NCI-H2196 treated with DMSO at 0.1 percent for 48 hours (cell line): ENCODE results near the gene RTP5.

Experiments
- DNase-seq: peaks from one replicate; lab custom pipeline; 2025; ENCODE audit not compliant: unreplicated experiment; lab: John Stamatoyannopoulos, UW

The RTP5 gene

DNA sequence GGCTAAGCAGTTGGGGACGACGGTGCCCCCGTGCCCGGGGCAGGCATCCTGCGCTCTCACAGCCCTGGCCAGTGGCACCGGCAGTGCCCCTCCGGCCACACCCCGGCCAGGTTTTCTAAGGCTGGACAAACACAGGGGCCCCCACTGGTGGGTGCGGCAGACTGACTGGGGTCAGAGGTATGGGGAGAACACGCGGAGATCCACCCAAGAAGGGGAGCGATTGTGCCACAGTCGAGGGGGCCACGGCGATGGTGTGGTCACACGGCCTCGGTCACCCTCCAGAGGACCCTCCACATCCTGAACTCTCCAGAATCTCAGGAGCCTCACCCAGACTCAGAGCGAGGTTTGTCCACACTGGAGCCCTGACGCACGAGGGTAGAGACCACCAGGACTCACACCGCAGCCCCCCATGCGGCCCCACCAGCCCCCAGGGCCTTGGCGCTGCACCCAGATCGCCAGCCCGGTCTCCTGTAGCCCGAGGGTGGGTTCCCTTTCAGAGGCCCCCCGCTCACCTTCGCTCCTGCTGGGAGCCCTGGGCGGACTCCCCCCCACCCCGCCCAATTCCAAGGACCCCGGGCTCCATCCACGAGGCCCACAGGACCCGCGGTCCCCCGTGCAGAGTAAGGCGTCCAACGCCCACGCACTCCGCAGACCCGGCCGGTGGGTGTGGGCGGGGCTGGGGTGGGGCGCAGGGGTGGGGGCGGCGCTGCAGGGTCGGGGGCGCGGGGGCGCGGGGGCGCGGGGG lies 26.0 kb upstream of the RTP5 start:
- DNase-seq: no peak

DNA sequence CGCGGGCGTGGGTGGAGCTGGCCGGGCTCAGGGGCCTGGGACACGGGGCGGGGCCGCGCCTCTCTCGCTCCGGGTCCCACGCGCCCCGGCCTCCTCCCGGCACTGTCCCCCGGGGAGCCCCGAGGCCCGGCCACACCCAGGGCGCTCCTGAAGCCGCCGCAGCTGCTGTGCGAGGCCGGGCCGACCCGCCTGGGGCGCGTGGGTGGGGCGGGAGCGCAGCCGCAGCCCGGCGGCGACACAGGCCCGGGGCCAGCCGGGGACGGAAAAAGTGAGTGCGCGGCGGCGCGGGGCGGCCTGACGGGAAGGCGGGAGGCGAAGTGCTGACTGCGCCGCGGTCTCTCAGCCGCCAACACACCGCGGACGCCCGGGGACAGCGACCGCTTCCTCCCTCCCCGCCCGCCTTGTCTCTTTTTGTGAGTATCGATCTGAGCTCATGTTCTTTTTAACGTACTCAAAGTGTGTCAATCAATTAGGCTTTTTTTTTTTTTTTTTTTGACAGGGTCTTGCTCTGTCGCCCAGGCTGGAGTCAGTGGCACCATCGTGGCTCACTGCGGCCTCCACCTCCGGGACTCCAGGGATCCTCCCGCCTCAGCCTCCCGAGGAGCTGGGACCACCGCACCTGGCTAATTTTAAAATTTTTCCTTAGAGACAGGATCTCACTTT lies 25.3 kb upstream of the RTP5 start:
- DNase-seq: no peak

DNA sequence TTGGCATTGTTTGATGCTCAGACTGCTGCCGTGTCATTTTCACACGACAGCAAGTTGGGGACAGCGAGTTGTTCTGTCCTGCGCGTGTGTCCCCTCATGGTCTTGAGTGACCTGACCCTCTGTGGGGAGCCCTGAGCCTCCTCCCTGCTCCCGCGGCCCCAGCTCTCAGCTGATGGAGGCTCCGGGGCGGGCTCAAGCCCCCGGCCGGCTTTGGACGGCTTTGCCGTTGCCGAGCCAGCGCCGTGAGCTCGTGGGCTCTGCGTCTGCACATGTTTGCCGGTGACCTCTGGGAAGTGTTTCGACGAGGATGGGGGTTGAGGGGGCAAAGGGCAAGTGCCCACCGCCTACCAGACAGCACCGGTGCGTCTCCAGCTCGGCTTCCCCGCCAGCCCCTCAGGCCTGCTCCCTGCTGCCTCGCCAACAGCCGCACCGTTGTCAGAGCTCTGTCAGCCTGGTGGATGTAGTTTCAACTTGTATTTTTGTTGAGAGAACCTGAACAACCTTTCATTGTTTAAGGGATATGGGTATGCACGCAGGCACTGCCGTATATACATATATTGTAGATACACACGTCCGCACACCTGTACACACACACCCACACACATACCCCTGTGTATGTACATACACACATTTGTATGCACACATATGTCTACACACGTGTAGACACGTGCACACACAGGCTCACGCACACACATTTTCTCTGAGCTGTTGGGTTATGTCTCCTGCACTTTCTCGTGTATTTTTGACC lies 24.5 kb upstream of the RTP5 start:
- no peak for DNase-seq

GRCh38 chr2:241846406-241846805 lies 23.1 kb upstream of the RTP5 start:
- no peak for DNase-seq

DNA sequence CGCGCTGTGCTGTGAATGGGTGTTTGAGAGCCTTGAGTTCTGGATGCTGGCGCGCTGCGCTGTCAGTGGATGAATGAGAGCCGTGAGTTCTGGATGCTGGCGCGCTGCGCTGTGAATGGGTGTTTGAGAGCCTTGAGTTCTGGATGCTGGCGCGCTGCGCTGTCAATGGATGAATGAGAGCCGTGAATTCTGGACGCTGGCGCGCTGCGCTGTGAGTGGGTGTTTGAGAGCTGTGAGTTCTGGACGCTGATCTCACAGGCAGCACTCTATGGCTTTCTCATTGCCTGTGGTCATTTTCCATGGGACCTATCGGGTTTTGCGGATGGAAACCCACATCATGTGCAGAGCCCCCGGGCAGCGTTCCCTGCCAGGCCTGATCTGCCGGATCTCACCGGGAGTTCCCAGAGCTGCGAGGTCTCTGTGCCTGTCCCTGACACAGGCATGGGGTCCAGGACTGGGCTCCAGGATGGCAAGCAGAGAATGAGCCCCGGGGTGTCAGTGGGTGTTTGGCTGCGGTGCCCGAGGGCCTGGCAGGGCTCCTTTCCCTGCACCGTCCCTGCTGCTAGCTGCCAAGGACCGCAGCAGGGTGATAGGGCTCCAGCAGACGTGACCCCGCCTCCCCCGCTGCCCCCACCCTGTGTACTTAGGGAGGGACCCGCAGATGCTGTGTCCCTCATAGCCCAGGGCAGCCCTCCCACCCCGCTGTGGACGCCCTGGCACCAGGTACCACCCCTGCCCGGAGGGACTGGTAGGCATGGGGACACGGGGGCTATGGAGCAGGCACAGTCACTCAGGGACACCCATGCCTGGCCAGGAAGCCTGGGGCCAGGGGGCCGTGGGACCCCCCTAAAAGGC lies 20.5 kb upstream of the RTP5 start:
- DNase-seq: no peak

GRCh38 chr2:241849616-241850543 lies 19.6 kb upstream of the RTP5 start:
- no peak for DNase-seq

DNA sequence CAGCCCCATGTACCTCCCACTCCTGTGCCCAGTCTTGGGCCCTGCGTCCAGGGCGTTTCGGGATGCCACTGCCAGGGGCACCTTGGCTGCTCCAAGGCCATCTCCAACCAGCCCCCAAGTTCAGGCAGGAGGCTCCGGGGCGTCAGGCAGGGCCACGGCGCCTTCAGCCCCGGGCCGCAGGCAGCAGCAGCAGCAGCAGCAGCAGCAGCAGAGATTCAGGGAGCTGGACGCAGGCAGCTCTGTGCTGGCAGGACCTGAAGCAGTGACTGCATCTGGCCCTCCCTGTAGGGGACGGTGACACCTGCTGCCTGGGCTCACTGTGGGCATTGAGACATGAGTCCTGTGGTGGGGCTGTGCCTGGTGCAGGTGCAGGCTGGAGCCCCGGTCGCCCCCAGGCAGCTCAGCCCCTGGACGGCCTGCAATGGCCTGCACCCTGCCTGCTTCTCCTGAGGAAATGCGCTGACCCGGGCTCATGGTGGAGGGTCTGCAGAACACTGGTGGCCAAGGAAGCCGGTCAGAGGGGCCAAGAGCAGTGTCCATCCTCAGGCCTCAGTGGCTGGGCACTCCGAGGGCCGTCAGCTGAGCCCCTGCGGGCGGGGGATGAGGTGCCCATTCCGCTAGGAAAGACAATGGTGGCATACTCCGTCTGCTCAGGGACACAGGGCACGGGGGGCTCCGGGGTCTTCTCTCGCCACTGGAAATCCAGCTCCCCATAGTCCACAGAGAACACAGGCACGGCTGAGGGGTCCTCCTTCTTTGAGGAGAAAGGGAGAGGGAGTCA lies 18.8 kb upstream of the RTP5 start:
- no peak for DNase-seq

DNA sequence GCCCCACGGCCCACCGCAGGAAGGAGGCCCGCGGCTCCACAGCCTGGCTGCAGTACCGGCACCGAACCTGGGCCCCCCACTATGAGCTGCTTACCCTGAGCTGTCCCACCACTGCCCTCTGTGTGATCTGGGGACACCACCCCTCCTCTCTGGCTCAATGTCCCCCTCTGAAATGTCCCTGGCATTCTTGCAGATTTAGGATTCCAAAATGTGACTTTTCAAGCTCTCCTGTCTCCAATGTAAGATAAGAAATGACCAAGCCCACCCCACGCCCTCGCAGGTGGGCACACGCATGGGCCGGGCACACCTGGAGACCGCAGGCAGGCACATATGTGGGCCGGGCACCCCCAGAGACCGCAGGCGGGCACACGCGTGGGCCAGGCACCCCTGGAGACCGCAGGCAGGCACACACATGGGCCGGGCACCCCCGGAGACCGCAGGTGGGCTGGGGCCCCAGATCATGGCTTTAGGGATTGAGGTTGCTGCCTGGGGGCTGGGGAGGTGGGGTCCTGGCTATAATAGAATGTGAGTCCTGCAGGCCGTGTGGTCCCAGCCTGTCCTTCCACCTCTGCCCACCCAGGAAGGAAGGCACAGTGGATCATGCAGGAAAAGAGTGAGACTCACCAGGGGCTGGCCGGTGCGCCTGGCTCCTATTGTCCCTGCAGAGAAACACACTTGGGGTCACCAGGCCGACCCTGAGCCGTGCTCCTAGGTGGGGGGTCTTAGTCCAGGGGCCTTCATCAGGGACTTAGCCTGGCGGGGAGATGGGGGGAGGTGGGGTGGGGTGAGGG lies 18.0 kb upstream of the RTP5 start:
- DNase-seq: no peak

DNA sequence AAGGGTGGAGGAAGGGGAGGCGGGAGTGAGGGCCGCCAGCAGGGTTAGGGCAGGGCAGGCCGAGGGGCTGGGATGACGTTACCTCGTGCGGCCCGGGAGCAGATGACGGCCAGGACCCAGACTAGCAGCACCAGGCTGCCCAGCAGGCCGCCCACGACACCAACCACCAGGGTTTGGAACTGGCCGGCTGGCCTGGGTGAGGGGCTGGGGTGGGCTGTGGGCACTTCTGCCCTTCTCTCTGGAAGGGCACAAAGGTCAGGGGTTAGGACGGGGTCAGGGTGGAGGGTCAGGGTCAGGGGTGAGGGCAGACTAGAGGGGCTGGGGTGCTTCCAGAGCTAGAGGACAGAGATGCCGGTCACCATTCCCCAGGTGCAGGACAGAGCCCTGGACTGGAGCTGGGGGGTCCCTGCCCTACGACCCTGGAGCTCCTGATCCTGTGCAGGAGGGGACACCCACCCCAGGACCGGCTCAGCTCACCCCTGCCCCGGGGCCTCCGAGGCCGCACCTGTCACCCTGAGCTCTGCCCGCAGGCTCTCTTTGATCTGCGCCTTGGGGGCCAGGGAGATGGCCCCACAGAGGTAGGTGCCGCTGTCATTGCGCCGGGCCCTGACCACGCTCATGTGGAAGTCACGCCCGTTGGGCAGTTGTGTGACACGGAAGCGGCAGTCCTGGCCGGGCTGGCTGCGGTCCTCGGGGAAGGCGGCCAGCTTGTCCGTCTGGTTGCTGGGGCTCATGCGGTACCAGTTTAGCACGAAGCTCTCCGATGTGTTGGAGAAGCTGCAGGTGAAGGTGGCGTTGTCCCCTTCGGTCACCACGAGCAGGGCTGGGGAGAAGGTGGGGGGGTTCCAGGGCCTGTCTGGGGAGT lies 17.2 kb upstream of the RTP5 start:
- DNase-seq: no peak

- DNase-seq: no peak
Observed at GRCh38 chr2:241852981-241853631, 16.4 kb upstream of the RTP5 start.

- DNase-seq: no peak
Observed at GRCh38 chr2:241853651-241854341, 15.7 kb upstream of the RTP5 start.

DNA sequence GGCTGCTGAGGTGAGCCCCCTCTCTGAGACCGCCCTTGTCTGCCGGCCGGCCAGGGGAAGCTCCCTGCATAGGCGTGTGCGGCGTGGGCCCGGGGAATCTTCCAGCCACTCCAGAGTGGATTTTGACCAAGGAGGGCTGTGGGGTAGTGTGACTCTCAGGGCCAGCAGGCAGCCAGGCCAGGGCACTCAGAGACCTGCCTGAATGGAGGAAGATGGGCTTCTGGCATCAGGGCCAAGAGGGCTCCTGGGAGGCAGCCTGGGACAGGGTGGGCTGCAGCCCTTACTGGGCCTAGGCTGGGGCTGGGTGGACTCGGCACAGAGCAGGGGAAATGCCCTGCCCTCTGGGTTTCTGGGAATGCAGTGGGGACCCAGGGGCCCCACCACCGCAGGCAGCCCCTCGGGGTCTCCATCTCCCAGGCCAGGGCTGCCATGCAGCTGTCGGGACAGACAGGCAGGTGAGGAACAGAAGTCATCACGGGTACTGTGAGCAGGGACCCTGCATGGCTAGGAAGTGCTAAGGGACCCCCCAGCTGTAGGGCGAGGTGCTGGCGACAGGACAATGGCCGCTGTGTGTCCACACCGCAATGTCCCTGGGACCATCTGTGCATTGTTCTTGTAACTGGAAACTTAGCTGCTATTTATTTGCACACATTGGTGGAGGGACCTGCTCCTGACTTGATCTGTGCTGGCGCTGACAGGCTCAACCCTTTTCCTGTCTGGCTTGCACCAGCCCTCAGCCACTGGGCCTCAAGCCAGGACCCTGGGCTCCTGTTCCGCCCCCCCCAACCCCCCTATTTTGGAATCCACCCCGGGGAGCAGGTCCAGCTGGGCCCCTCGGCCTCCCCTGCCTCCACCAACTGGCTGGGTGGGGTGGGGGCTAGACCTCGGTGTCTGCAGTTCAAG lies 14.9 kb upstream of the RTP5 start:
- DNase-seq: no peak

- no peak for DNase-seq
Observed at GRCh38 chr2:241855245-241855887, 14.2 kb upstream of the RTP5 start.

- no peak for DNase-seq
Observed at GRCh38 chr2:241855888-241856422, 13.6 kb upstream of the RTP5 start.
